ENCODE measurements around the gene AKAP8. TPM values are rescaled to one million over a fixed set of nuclear protein-coding genes. Genes with fewer than 3 reads are reported as not detected.

AKAP8 gene
- total and polyA plus RNA-seq, 9 of the 15 experiments (the other 6 are each of a cell fraction or from before 2014, with no cell fraction given): 3.4 to 56.5 (median 15.0) TPM

DNA sequence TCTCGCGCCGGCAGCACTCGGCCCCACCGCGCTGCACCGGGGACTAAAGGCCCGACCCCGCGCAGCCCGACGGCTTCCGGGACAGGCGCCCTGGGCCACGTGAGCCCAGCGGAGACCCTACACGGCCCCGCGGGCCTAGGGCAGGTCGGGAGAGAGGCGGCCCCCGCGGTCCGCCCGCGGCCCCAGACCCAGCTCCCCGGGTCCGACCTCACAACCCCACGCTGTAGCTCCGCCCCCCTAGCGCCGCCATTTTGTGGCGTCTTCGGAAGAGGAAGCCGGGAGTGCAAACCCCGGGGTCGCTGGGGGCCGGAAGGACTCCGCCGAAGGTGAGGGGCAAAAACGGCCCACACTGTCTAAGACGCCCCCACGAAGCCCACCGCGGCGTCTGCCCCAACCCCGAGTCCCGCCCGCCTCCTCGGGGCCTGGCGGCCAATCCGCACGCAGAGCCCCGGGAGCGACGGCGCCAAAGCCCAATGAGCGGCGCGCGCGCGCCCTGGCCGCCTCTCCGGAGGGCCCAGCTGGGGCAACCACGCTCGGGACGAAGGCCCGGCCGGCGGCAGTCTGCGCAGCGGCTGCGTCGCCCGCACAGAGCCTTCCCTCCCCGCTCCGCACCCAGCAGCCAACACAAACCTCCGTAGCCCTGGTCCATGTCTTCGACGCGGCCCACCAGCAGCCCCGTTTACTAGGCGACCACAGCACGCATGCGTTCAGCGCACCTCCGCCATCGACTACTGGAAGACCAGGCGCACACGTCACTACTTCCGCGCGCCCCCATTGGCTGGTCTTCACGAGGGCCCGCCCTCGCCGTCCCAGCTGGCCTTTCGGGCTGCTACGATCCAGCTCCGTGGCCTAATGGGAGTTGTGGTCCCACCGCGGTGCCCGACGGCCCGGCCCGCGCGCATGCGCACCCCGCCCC lies at the start of gene AKAP8 (continued):
- TF ChIP-seq FOSL1 (tag; conservative IDR thresholded peaks at IDR 0.05) (0 out of 2 replicates have a peak, but pooled peaks have one; percentile 19), ZNF174 (CRISPR knock-in tag; IDR thresholded peaks at IDR 0.05) (no peak), ARHGAP35 (IDR thresholded peaks at IDR 0.05; ENCODE audit: partially characterized antibody) (no peak), KAT2B (IDR thresholded peaks at IDR 0.05; ENCODE audit: low read depth, low read length) (no peak), ZNF253 (CRISPR knock-in tag; conservative IDR thresholded peaks at IDR 0.05) (no peak), ZC3H8 (IDR thresholded peaks at IDR 0.05) (no peak), RFX1 (IDR thresholded peaks at IDR 0.05) (no peak), PHF20 (IDR thresholded peaks at IDR 0.05; ENCODE audit: partially characterized antibody) (peak; percentile 43), MAFG (tag; conservative IDR thresholded peaks at IDR 0.05) (no peak), SMAD1 (IDR thresholded peaks at IDR 0.05; ENCODE audit: low read depth, low read length, partially characterized antibody) (no peak), GTF2A2 (tag; IDR thresholded peaks at IDR 0.05) (no peak), ZNF695 (CRISPR knock-in tag; IDR thresholded peaks at IDR 0.05) (no peak), ZNF146 (CRISPR knock-in tag; IDR thresholded peaks at IDR 0.05; ENCODE audit: unreplicated experiment) (no peak), SMARCB1 (IDR thresholded peaks at IDR 0.05; ENCODE audit: insufficient read length, low read depth) (no peak), U2AF2 (optimal IDR thresholded peaks at IDR 0.05; ENCODE audit: low read depth, low read length) (no peak), NCOA4 (IDR thresholded peaks at IDR 0.05; ENCODE audit: partially characterized antibody) (no peak), MYBL2 (IDR thresholded peaks at IDR 0.05; ENCODE audit: low read depth) (no peak), MYBL2 (CRISPR knock-in tag; IDR thresholded peaks at IDR 0.05; ENCODE audit: borderline replicate concordance) (no peak), EWSR1 (IDR thresholded peaks at IDR 0.05; ENCODE audit: borderline replicate concordance, low read depth, partially characterized antibody) (no peak), HDAC2 (IDR thresholded peaks at IDR 0.05) (no peak), SUPT5H (IDR thresholded peaks at IDR 0.05) (peak; percentile 93), CAMTA2 (CRISPR knock-in tag; conservative IDR thresholded peaks at IDR 0.05) (peak; percentile 92), NCOA2 (IDR thresholded peaks at IDR 0.05; ENCODE audit: partially characterized antibody in 2 of 2) (no peak), PPARD (CRISPR knock-in tag; IDR thresholded peaks at IDR 0.05) (no peak), HNRNPLL (IDR thresholded peaks at IDR 0.05; ENCODE audit: low read depth, low read length, poor library complexity, severe bottlenecking) (no peak)
- TF ChIP-seq, protein P1, sequence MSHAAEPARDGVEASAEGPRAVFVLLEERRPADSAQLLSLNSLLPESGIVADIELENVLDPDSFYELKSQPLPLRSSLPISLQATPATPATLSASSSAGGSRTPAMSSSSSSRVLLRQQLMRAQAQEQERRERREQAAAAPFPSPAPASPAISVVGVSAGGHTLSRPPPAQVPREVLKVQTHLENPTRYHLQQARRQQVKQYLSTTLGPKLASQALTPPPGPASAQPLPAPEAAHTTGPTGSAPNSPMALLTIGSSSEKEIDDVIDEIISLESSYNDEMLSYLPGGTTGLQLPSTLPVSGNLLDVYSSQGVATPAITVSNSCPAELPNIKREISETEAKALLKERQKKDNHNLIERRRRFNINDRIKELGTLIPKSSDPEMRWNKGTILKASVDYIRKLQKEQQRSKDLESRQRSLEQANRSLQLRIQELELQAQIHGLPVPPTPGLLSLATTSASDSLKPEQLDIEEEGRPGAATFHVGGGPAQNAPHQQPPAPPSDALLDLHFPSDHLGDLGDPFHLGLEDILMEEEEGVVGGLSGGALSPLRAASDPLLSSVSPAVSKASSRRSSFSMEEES (CRISPR knock-in tag; IDR thresholded peaks at IDR 0.05): no peak
- TF ChIP-seq, protein P2, sequence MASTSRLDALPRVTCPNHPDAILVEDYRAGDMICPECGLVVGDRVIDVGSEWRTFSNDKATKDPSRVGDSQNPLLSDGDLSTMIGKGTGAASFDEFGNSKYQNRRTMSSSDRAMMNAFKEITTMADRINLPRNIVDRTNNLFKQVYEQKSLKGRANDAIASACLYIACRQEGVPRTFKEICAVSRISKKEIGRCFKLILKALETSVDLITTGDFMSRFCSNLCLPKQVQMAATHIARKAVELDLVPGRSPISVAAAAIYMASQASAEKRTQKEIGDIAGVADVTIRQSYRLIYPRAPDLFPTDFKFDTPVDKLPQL (IDR thresholded peaks at IDR 0.05; ENCODE audit: extremely low read depth, insufficient read length): no peak
- TF ChIP-seq, protein P3, sequence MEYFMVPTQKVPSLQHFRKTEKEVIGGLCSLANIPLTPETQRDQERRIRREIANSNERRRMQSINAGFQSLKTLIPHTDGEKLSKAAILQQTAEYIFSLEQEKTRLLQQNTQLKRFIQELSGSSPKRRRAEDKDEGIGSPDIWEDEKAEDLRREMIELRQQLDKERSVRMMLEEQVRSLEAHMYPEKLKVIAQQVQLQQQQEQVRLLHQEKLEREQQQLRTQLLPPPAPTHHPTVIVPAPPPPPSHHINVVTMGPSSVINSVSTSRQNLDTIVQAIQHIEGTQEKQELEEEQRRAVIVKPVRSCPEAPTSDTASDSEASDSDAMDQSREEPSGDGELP (CRISPR knock-in tag; IDR thresholded peaks at IDR 0.05; ENCODE audit: borderline replicate concordance): peak; percentile 96
